Medulla oblongata (tissue), 1 donor: ENCODE measurements around the gene ZNF593.

Source experiments
- DNase-seq: peaks from one replicate; pipeline ENCODE4 v3.0.0-alpha.2; 2015; ENCODE audit errors: extremely low spot score

ZNF593 gene

GRCh38 chr1:26169198-26169554 lies 532 bp upstream of the ZNF593 start:
- DNase-seq, result no peak

GRCh38 chr1:26170472-26170821 lies 739 bp downstream of the ZNF593 start:
- no peak for DNase-seq

DNA sequence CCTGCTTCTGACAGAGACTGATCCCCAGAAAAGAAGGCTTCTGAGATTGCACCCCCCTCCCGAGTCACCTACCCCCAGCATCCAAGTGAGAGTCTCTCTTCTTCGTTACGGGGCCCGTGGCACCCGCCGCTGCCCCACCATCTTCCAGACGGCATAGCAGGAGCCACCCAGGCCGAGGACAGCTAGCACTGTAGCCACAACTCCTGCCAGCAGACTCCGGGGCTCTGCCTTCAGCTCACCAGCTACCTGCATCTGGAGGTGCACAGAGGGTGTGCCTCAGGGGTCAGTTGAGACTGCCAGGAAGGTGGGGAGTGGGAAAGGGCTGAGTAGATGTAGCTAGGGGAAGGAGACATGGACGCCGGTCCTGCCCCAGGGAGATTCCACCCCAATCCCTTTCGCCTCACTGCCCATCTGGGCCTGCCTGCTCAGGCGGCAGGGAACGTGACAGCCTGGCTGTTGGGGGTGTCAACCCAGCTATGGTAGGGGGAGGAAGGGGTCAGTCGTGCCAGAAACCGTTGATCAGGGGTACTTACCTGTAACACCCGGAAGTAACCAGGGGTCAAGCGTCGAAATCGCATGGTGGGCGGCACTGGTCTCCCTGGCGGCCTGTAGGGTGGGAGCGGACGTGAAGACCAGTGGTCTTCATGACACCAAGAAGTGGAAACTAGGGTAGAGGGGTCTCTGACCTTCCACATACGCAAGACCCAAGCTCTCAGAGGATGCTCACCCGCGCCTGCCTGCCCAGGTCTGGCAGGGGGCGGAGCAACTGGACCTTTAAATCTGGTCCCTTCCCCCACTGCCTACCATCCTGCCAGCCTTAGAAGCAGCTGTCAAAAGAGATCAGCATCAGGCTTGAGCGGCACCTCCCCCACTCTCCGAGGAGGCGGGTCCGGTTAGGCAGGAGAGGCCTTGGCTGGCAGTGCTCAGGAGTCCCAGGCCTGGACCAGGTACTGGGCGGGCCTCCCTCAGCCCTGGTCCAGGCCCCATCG lies 1.7 kb downstream of the ZNF593 start, which contains the start of gene ZNF593OS:
Gene ZNF593OS (minus strand): TSS at position 749 of the 989 bp plus-strand sequence. CDS start 171 bp downstream, at position 578.
- DNase-seq, result no peak

GRCh38 chr1:26175346-26175745 lies 5.6 kb downstream of the ZNF593 start:
- DNase-seq, result no peak

DNA sequence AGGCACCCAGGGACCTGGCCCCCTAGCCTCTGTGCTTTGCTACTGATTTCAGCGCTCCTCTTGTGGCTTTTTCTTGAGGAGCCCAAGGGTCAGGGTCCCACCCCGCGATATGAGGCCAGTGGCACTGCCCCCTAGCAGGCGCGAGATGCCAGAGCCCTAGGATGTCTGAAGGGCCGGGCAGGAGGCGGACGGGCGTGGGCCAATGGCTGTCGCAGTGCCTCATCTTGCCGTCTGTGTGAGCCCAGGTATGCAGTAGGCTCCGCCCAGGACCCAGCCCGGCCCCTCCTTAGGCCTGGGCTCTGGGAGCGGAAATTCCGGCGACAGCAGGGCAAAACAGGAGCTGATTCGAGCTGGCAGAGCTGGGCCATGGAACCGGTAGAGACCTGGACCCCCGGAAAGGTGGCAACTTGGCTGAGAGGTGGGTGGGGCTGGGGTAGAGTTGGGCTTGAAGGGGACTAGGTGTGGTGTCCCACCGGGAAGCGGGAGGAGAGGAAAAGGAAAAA lies 7.5 kb downstream of the ZNF593 start, which contains the start of gene CNKSR1:
Gene CNKSR1 (plus strand): TSS at position 310 of the 503 bp plus-strand sequence. CDS start 57 bp downstream, at position 367.
- DNase-seq, result no peak

DNA sequence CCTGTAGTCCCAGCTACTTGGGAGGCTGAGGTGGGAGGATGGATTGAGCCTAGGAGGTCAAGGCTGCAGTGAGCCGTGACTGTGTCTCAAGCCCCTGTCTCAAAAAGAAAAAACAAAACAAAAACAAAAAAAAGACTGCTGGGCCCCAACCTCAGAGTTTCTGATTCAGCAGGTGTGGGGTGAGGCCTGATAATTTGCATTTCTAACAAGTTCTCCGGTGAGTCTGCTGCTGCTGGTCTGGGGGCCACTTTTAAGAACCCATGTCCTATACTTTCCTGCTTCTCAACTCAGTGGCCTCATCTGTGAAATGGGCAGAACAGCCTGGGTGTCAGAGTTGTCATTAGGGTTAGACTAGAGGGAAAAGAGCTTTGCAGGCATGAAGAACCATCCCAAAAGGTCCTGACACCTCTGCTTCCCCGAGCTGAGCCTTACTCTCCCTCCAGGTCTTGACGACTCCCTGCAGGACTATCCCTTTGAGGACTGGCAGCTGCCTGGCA lies 10.3 kb downstream of the ZNF593 start:
- DNase-seq, result no peak

DNA sequence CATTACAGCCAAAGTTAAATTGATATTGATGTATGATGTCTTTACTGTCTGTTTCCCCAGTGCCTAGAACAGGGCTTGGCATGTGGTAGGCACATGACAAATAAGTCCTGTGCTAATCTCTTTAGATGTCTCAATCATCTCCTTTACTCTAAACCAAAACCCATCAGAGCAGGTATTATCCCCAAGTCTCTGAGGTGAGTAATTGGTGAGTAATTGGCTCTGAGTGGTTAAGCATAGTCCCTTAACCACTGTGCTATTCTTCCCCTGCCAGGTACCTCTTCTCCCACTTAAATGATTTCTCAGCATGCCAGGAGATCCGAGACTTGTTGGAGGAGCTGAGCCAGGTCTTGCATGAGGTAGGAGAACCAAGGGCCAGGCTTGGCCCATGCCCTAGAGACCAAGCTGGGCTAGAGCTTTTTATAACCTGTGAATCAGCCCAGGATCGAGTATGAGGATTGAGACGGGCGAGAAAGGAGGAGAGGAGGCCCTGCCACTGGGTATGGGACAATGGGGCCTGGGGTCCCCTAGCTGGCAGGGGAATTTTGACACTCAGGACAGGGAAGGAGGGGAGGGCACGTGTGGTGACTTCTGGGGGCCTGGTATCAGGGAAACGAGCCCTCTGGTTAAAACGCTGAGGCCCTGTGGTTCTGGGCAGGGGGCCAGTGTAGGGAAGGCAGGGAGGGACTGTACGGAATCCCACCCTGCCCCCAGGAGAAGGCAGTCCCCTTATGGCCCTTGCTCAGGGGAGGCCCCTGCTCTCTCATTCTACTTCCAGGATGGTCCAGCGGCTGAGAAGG lies 12.1 kb downstream of the ZNF593 start:
- no peak for DNase-seq

GRCh38 chr1:26182383-26182696 lies 12.6 kb downstream of the ZNF593 start:
- DNase-seq, result no peak

- DNase-seq, result no peak
Measured at GRCh38 chr1:26184086-26184485, 14.4 kb downstream of the ZNF593 start.

DNA sequence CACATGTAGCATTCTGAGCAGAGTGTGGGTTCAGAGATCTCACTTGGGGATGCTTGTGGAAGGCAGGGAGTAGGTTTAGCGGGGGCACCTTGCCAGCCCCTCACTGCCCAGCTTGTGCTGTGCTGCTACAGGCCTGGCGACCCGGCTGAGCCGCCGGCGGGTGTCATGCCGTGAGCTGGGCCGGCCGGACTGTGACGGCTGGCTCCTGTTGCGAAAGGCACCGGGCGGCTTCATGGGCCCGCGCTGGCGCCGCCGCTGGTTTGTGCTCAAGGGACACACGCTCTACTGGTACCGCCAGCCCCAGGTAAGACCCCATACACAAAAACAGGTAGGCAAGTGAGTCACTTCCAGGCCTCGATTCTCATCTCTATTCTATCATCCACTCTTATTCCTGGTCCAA lies 15.2 kb downstream of the ZNF593 start:
- DNase-seq, result no peak

DNA sequence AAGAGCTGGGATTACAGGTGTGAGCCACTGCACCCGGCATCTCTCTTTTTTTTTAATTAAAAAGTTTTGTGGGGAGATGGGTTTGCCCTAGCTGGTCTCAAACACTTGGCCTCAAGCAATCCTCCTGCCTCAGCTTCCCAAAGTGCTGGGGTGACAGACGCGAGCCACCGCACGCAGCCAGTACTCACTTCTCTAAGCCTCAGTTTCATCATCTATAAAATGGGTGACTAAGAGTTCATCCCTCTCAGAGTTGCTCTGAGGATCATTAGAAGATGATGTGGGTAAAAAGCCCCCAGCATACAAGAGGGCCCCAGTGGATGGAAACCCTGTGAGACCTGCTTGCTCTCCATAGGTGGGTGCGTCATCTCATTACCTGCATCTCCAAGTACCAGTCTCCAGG lies 18.2 kb downstream of the ZNF593 start:
- no peak for DNase-seq

- DNase-seq, result no peak
Measured at GRCh38 chr1:26188477-26188876, 18.8 kb downstream of the ZNF593 start.

- DNase-seq, result no peak
Measured at GRCh38 chr1:26189331-26189730, 19.6 kb downstream of the ZNF593 start.

GRCh38 chr1:26189751-26190275 lies 20.1 kb downstream of the ZNF593 start:
- no peak for DNase-seq

- peak; percentile 19 for DNase-seq
Measured at GRCh38 chr1:26190373-26190987, 20.8 kb downstream of the ZNF593 start, which contains the start of gene CATSPER4. TSS of gene CATSPER4 (plus strand) at chr1:26190602. CDS start at chr1:26190628, 26 bp downstream.

DNA sequence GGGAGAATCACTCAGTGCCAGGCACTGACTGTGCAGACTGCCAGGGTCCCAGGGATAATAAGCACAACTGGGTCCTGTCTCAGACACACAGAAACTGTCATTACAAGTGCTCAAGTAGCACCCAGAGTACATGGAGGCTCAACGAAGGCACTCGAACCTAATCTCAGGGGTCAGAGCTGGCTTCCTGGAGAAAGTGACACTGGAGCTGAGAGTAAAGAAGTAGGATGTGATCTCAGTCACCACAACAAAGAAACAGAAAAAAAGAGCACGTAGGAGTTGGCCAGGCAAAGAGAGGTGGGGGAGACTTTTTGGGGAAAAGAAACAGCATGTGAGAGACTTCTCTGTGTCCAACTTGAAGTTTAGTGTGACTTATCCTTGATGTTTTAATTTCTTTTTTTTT lies 22.0 kb downstream of the ZNF593 start:
- DNase-seq, result no peak

- no peak for DNase-seq
Measured at GRCh38 chr1:26195805-26196204, 26.1 kb downstream of the ZNF593 start.

GRCh38 chr1:26197301-26197700 lies 27.6 kb downstream of the ZNF593 start:
- no peak for DNase-seq

DNA sequence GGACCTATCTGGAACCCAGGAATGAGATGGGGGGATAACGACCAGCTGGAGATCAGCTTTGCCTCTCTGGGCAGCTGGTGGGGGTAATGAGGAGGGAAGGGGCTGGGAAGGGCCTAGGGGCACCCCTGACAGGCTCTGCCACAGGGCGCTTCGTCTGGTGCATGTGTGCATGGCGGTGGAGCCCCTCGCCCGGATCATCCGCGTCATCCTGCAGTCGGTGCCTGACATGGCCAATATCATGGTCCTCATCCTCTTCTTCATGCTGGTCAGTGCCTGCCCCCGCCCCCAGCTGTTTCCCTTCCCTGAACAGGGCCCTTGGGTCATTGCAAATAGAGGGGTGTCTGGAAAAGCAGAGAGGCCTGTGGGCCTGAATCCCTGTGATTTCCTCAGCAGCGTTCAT lies 28.1 kb downstream of the ZNF593 start:
- no peak for DNase-seq

DNA sequence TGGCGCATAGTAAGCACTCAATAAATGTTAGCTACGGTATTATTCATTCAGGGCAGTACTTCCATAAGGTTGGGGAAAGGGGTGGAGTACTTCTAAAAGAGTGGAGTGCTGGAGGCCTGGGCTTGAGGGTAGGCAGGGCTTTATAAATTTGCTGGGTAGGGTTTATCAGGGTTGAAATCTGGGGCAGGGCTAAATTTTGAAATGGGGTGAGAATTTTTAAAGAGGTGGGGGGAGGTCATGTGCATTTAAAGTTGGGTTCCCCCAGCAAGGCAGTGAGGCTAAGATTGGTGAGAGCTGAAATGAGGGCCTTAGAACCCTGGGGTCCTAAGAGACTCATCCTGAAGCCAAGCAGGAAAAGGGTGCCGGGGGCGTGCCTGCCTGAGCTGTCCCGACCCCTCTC lies 30.7 kb downstream of the ZNF593 start:
- DNase-seq, result no peak

DNA sequence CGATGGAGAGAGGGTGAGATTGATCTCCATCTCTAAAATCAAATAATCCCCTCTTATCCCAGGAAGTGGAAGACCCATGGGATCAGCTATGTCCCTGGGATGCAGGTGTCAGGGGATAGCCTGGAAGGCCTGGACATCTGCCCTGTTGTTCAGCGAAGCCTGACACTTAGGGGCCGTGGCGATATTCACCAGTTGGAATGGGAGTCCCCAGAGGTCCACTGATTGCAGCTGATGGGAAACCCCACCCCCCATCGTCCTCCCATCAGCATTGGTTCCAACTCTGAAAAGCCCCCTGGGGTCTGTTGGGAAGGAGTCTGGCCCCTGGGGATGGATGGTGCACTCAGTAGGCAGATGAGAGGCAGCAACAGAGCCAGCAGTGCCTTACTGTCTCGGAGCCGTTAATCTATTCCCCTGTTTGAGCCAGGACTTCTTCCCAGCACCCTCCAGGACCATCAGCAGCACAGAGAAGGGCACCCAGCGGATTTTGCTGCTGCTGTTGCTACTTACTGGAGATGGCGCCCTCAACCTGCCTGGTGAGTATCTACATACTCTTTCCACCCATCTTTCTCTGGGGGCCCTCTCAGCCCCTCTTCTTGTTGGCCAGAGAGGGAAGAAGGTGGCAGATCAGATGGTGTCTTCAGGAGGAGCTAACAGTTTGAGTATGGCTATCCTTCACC lies 34.1 kb downstream of the ZNF593 start:
- no peak for DNase-seq
